H4 (cell line): Measurements from ENCODE around the gene RPS23. TPM values are rescaled to one million over a fixed set of nuclear protein-coding genes. Genes with fewer than 3 reads are reported as not detected.

Source experiments
- DNase-seq: peaks from one replicate; pipeline ENCODE4 v3.0.0-alpha.2; 2015; ENCODE audit warnings: low spot score
- total RNA-seq: library from RNA; depleted of rRNA; stranded (reverse); fragments of >200 nt; shearing (Covaris generic); gene quantifications from 2 replicates; pipeline ENCODE4 v1.2.3, GENCODE V29; 2014; rRNA removed

The RPS23 gene
- 6,471 and 6,516 TPM in 2 replicates for total RNA-seq

DNA sequence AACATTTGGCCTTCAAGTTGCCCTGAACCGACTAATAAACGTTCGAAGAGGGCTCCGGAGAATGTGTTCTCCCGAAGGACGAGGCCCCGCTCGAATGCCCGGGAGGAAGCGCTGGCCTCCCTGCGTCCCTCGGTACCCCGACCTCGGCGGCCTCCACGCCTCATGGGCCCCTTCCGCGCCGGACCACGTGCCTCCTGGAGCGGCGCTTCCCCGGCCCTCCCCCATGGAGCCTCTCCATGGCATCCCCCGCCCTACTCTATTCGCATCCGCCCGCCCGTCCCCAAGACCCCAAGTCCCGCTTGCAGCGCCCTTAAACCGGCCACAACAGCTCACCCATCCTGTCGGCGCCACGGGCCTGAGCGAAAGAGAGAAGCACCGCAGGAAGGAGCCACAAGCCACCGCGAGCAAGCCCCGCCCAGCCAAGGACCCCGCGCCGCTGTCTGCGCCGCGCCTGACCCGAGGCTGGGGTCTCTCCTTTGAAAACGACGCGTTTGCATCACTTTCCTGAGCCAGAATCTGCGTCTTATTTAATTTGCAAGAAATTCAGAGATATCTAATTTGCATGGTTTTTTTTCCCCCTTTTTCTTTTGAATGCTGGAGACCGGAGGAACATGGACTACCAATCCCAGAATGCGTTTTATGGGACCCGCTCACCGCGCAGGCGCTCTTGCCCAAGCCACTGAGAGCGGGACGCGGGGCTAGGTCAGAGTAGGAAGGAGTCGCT, at the start of gene RPS23:
Gene RPS23 (minus strand): TSS at position 368 of the 724 bp plus-strand sequence. CDS start 31 bp downstream, at position 337.
- peak; percentile 92 for DNase-seq

DNA sequence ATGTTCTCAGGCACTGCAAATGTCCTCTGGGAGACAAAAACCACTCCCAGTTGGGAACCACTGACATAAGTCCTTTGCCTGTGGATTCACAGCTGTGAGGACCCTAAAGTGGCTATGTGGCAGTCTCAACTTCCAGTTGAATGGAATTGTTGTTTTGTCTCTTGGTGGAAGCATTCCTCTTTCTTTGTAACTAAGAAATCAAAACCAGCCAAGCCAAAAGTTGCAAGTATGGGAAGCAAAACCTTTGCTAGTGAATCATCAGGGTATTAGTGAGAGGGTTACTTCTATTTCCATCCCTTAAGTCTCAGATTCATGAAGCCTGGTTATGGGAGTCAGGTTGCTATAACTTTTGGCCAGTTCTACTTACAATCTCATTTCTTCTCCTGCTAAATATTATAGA, 49.8 kb upstream of the RPS23 start:
- DNase-seq = no peak

- no peak for DNase-seq
Measured at GRCh38 chr5:82325996-82326395, 47.8 kb upstream of the RPS23 start.

- no peak for DNase-seq
Measured at GRCh38 chr5:82325155-82325554, 47.0 kb upstream of the RPS23 start.

DNA sequence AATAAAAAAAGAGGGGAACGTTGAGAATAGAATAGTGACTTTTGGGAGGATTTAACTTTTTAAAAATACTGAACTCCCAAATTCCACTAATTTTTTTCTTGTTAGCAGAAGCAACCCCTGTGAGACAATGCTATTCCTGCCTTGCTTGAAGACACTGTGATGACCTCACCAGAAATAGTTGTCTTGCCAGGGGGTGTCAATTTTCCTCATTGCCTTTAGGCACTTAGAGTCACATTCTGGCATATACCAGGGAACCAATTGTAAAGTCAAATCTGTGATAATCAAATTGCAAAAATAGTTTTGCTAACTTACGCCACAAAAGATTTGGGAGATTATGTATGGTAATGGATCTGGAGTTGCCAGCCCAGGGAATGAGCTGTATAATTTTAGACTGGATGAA, 42.8 kb upstream of the RPS23 start:
- DNase-seq = no peak

GRCh38 chr5:82319651-82320376, 41.7 kb upstream of the RPS23 start:
- no peak for DNase-seq

- no peak for DNase-seq
Measured at GRCh38 chr5:82319192-82319591, 41.0 kb upstream of the RPS23 start.

- DNase-seq = no peak
Measured at GRCh38 chr5:82314964-82315758, 37.0 kb upstream of the RPS23 start.

DNA sequence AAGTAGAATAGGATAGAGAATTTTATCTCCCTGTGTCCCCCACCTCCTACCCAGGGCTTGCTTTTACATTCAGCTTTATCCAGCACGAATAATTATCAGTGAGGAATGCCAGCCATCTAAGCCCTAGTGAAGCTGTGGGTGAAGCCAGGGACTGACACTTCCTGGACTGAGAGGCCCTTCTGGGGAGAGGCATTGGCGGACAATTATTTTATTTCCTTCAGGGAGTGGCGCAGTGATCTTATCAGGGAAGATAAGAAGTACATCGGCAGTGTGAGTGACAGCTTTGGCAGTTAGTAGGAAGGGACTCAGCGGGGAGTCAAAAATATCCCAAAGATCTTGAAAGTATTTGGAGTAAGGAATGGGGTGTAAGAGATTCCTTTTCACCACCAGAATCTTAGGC, 34.9 kb upstream of the RPS23 start:
- DNase-seq = no peak

DNA sequence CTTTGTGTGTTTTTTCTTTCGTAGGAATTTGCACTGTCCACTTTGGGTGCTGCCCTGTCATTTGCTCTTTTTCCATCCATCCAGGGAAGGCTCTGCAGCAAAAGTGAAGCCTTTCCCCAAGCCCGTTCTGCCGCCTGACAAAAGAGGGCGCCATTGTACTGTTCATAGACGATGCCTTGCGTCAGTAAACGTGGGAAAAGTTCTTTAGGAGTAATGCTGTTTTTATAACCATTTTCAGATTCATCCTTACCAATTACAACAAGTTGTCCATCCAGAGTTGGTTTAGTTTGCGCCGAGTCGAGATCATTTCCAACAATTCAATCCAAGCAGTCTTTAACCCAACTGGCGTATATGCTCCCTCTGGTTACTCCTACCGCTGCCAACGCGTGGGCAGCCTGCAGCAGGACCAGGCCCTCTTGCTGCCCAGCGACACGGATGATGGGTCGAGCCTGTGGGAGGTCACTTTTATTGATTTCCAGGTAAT, 34.3 kb upstream of the RPS23 start:
- DNase-seq = peak; percentile 75

- DNase-seq = no peak
Measured at GRCh38 chr5:82309091-82309531, 31.0 kb upstream of the RPS23 start.

- no peak for DNase-seq
Measured at GRCh38 chr5:82308416-82308815, 30.3 kb upstream of the RPS23 start.

DNA sequence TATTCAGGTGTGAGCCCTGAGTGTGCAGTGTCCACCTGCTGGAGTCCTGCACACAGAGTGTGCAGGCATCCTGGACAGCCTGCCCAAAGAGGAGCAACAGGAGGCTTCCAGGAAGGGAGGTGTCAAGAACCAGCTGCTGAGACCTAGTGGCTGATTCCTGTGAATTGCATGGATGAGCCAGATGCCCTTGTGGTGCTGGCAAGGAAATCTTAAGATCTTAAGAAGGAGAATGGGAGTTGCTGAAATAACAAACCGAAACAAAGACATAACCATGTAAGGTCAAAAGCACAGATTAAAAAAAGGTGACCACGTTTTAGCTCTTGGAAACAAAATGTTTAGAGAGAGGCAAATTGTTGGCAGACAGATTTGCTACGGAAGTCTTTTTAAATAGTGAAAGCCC, 29.3 kb upstream of the RPS23 start:
- peak; percentile 24 for DNase-seq

- DNase-seq = no peak
Measured at GRCh38 chr5:82306151-82306550, 28.0 kb upstream of the RPS23 start.

GRCh38 chr5:82301190-82301589, 23.0 kb upstream of the RPS23 start:
- no peak for DNase-seq

- no peak for DNase-seq
Measured at GRCh38 chr5:82298668-82299067, 20.5 kb upstream of the RPS23 start.

DNA sequence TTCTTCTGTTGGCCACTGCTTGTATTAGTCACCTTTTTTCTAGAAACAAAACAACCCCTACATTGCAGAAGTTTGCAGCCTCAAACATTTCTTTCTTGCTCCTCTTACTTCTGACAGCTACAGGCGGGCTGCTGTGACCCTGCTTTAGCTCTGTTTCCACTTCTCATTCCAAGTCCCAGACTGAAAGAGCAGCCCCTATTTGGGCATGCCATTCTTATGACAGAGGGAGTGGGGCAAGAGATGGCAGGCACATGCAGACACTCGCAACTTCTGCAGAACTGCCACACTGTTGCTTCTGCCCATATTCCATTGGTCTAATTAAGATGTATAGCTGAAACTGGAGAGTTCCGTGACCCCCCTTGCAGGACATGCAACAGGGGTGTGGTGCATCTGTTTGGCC, 19.6 kb upstream of the RPS23 start:
- DNase-seq = no peak

- DNase-seq = no peak
Measured at GRCh38 chr5:82296929-82297328, 18.8 kb upstream of the RPS23 start.

DNA sequence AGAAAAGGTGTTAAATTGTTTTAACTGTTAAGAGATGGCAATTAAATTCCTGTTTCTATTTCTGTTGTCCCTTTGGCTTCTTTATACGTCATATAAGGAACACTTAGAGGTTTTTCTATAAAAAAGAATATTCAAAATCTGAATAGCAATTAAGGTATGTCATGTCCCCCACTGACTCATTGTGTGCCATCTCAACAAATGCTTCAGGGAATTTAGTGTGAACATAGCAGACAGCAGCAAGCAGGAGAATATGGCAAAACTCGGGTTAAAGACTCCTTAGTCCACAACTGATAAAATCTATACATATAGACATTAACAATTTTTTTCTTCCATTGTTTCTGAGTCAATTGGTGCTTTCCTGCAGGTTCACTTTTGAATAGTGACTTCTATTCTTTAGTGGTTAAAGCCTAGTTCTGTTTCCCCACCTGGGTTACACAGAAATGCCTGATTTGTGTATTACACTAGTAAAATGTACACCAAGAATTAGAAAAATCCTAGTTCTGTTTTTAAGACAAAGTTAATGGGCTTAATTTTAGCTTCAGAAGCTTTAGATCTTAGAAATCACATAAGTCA, 17.9 kb upstream of the RPS23 start:
- DNase-seq = no peak

DNA sequence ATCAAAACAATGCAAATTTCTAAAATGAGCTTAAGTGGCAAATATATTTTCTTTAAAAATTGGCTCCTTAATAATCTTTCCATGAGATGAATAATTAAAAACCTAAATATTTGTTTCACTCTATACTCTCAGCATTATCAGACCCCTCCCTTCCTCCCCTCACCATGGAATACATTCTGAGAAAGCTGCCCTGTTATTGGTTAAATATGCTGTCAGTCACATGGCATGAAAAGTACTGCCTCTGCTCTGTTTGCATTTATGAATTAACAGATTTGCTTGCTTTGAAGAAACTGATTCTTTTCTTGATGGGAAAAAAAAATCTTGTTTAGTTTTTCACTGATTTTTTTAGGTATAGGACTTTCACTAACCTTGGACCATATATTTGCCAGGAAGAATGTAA, 17.0 kb upstream of the RPS23 start:
- DNase-seq = no peak

GRCh38 chr5:82291420-82291819, 13.3 kb upstream of the RPS23 start:
- DNase-seq = no peak

GRCh38 chr5:82290908-82291307, 12.8 kb upstream of the RPS23 start:
- no peak for DNase-seq
